SU-DHL-6 (cell line): ENCODE data around the gene RAP1GAP.

Experiments
- EZH2phosphoT487 ChIP-seq: fragments of 200-600 bp; sonication (generic), shearing (Covaris generic); conservative IDR thresholded peaks from 2 replicates; pipeline ENCODE4 v1.6.1; 2018; ENCODE audit warnings: mild to moderate bottlenecking, antibody characterized with exemption, low read length, moderate library complexity, mixed read lengths
- TF ChIP-seq, protein P1 (sequence below): fragments of 200-600 bp; sonication (generic); IDR thresholded peaks from one replicate; pipeline ENCODE4 v1.5.1; 2017; ENCODE audit warnings: antibody characterized with exemption, mild to moderate bottlenecking, low read length, moderate library complexity; ENCODE audit not compliant: insufficient read depth, poor library complexity, severe bottlenecking

DNA sequence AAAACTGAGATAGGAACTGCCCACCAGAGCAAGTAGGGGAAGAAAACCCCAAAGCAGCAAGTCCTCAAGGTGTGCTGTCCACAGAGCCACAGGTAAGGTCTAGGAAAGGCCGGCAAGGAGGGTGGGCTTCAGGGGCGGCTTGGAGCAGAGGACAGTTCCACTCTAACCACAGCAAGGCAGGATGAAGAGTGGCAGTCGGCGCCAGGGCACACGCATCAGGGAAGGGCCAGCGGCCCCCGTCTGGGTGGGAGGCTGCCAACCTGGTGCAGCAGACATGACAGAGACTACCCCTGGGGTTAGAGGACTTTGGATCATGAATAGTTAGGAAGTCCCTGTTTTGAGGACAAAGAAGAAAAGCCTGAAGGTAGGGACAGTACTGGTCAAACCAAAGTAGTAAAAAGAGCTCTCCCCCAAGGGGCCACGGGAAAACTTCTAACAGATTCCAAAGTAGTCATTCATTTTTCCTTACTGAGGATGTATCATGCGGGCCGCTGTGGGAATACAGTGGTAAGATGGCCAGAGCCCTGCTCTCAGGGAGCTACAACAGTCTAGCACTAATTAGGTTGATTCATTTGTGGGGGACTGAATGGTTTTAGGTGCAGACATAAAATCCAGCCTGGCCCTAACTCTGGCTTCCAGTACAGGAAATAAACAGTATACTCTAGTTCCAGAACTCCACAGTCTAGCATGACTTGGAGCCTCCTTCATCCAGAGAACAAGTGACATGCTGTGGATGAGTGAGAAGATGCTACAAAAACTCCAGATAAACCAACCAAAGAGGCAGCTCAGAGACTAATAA is 3.5 kb upstream of the RAP1GAP start:
- no peak for TF ChIP-seq EZH2phosphoT487
- TF ChIP-seq, protein P1, sequence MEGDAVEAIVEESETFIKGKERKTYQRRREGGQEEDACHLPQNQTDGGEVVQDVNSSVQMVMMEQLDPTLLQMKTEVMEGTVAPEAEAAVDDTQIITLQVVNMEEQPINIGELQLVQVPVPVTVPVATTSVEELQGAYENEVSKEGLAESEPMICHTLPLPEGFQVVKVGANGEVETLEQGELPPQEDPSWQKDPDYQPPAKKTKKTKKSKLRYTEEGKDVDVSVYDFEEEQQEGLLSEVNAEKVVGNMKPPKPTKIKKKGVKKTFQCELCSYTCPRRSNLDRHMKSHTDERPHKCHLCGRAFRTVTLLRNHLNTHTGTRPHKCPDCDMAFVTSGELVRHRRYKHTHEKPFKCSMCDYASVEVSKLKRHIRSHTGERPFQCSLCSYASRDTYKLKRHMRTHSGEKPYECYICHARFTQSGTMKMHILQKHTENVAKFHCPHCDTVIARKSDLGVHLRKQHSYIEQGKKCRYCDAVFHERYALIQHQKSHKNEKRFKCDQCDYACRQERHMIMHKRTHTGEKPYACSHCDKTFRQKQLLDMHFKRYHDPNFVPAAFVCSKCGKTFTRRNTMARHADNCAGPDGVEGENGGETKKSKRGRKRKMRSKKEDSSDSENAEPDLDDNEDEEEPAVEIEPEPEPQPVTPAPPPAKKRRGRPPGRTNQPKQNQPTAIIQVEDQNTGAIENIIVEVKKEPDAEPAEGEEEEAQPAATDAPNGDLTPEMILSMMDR, result no peak
